ENCODE data around the gene MKRN2.

- TF ChIP-seq POLR2A (IDR thresholded peaks at IDR 0.05; ENCODE audit: low read depth, low read length), result no peak
- no peak for TF ChIP-seq RAD21 (IDR thresholded peaks at IDR 0.05; ENCODE audit: low read length)
- TF ChIP-seq RFX5 (IDR thresholded peaks at IDR 0.05; ENCODE audit: low read depth, low read length), result no peak
- no peak for TF ChIP-seq CTCF (conservative IDR thresholded peaks at IDR 0.05; ENCODE audit: low read depth, low read length)
- no peak for TF ChIP-seq CHD1 (IDR thresholded peaks at IDR 0.05; ENCODE audit: low read depth, low read length)
- peak; percentile 48 for TF ChIP-seq MAFK (IDR thresholded peaks at IDR 0.05; ENCODE audit: low read depth, low read length)
- no peak for TF ChIP-seq CEBPB (IDR thresholded peaks at IDR 0.05; ENCODE audit: low read depth, low read length)
These were observed 6.7 kb upstream of the MKRN2 start for GRCh38 chr3:12549971-12550760.

Measured in IMR-90 (cell line).